Body of pancreas (tissue), 4 donors: Measurements from ENCODE around the gene L3MBTL3. TPM values are rescaled to one million over a fixed set of nuclear protein-coding genes. Genes with fewer than 3 reads are reported as not detected.

Experiments used
- ATAC-seq: fragments of 150-250 bp; one replicate; pipeline ENCODE4 v1.9.1; 2016
- DNase-seq, 4 donors: peaks; one replicate each; pipeline ENCODE4 v3.0.0-alpha.2; 2019
- H3K27ac ChIP-seq, 4 donors: fragments of 200-600 bp; sonication (generic); 1 replicate in 3 of 4; 2 replicates in 1 of 4; pipeline versions ENCODE4 v1.5.1 to v1.6.1; 2016 to 2019; ENCODE audit warnings: mild to moderate bottlenecking in 1 of 4, mixed read lengths in 1 of 4, moderate library complexity in 1 of 4
- H3K27me3 ChIP-seq, 2 donors: fragments of 200-600 bp; sonication (generic); one replicate each; pipeline ENCODE4 v1.6.0; 2016; ENCODE audit warnings: mild to moderate bottlenecking in 1 of 2
- H3K36me3 ChIP-seq, 2 donors: fragments of 200-600 bp; sonication (generic); replicated peaks in 1 of 2; 2 replicates each; pipeline ENCODE4 v1.5.1; 2016; ENCODE audit warnings: low read depth in 2 of 2; ENCODE audit not compliant: insufficient read depth in 1 of 2
- H3K4me1 ChIP-seq: fragments of 200-600 bp; sonication (generic); one replicate; pipeline ENCODE4 v1.6.0; 2016
- H3K4me3 ChIP-seq, 2 donors: fragments of 200-600 bp; sonication (generic); 1 replicate in 1 of 2; 2 replicates in 1 of 2; pipeline ENCODE4 v1.5.1; 2016 to 2019
- H3K9me3 ChIP-seq, 3 donors: fragments of 200-600 bp; sonication (generic); 1 replicate in 2 of 3; 2 replicates in 1 of 3; pipeline ENCODE4 v1.5.1; 2016
- POLR2A ChIP-seq, 3 donors: fragments of 450-650 bp; IDR thresholded peaks; one replicate each; pipeline ENCODE4 v1.6.1; 2016; ENCODE audit warnings: antibody characterized with exemption in 3 of 3, mild to moderate bottlenecking in 2 of 3
- WGBS, 2 donors: methylation state at CpG; one replicate each; pipeline ENCODE4 v1.1.5; 2017; 5-methylcytosine and 5-hydroxymethylcytosine counted together
- intact Hi-C: fragments of 100-400 bp; cut with DNase I; formaldehyde crosslinking; loops from one replicate; pipeline ENCODE4 v1.15.1; 2023
- total RNA-seq, 2 donors: library from RNA; depleted of rRNA; stranded (reverse); fragments of >200 nt; gene quantifications; one replicate each; pipeline ENCODE4 v1.1.0, GENCODE V29; 2016
- TF ChIP-seq, protein P1 (sequence below), 7 experiments: fragments of 450-650 bp in 4 of 7; fragments of 200-600 bp in 3 of 7; sonication (generic) in 3 of 7; IDR thresholded peaks; one replicate each; pipeline ENCODE4 v1.5.1; 2016 to 2019; ENCODE audit warnings: antibody characterized with exemption in 7 of 7

L3MBTL3 gene
- total RNA-seq, 2 donors from 2014 or later, result 3.4 to 12.5 TPM

DNA sequence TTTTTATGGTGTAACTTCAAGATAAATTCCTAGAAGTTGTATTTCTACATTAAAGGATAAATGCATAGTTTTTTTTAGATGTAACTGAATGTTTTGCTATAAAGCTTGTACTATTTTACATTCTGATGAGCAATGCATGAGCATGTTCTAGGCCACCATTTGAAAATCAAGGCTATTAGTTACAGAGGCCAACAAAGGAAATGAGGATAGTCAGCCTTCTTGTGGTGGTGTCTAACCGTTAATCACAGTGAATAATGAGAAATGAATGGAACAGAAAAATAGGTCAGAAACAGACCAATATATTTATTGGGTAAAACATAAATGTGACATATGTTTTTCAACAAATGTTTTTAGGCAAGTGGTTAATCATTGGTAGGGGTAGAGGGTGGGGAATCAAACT is 37.6 kb upstream of the L3MBTL3 start:
- DNase-seq, result no peak
- WGBS, 2 donors, result 79 to 87% methylated on average over 1 of the region's 1 CpG
- no peak for ATAC-seq
- Histone ChIP-seq H3K27ac (no peak overlapping the region), H3K4me1 (no peaks in the 10 kb centered on the region), H3K27me3 (no peaks in the 10 kb centered on the region), H3K4me3 (no peak overlapping the region), H3K36me3 (no peaks in the 10 kb centered on the region), H3K9me3 (peaks cover 0 to 3% (median 0%) of the 10 kb centered on the region in 3 donors)
- intact Hi-C loops, result no loop called here
- TF ChIP-seq, protein P1, sequence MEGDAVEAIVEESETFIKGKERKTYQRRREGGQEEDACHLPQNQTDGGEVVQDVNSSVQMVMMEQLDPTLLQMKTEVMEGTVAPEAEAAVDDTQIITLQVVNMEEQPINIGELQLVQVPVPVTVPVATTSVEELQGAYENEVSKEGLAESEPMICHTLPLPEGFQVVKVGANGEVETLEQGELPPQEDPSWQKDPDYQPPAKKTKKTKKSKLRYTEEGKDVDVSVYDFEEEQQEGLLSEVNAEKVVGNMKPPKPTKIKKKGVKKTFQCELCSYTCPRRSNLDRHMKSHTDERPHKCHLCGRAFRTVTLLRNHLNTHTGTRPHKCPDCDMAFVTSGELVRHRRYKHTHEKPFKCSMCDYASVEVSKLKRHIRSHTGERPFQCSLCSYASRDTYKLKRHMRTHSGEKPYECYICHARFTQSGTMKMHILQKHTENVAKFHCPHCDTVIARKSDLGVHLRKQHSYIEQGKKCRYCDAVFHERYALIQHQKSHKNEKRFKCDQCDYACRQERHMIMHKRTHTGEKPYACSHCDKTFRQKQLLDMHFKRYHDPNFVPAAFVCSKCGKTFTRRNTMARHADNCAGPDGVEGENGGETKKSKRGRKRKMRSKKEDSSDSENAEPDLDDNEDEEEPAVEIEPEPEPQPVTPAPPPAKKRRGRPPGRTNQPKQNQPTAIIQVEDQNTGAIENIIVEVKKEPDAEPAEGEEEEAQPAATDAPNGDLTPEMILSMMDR (IDR thresholded peaks at IDR 0.05), result no peak
- no peak for TF ChIP-seq POLR2A (IDR thresholded peaks at IDR 0.05)

DNA sequence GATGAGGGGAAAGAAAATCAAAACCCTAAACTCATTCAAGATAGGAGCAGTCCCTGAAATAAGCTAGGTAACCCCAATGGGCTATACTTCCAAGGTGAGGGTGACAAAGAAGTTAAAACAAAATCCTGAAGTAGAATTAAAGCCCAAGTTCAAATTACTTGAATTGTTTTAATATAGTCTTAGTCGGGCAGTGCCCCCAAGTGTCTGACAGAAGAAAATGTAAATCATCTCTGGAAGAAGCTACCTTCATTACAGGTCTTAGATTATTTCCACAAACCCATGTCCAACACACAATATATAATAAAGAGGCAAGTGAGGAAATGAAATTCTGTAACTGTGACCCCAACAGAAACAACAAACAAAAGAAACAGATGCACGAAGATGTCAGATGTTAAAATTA is 36.8 kb upstream of the L3MBTL3 start:
- WGBS, 2 donors, result 52 to 67% methylated on average over 2 of the region's 2 CpGs

DNA sequence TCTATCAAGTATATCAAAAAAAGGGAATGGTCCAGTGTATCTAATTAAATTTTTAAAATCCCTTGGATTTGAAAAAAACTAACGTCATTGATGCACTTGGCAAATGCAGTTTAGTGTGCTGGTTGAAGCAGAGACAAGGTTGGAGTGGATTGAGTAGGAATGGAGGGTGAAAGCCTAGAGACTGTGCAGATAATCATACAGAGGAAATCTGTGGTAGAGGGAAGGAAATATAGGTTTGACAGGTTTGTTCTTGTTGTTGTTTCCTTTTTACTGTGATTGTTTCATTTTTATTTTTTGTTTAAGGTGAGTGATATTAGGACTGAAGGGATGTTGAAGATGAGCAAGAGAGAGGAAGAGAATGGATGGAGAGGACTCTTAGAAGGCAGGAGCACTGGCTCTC is 29.0 kb upstream of the L3MBTL3 start:
- H3K27ac ChIP-seq, result no peak overlapping the region
- TF ChIP-seq, protein P1 (IDR thresholded peaks at IDR 0.05), result no peak
- no peak for TF ChIP-seq POLR2A (IDR thresholded peaks at IDR 0.05)
- no peak for DNase-seq
- H3K4me1 ChIP-seq, result no peaks in the 10 kb centered on the region
- no peak for ATAC-seq
- intact Hi-C loops, result no loop called here
- 36 to 48% methylated on average over 1 of the region's 1 CpG for WGBS, 2 donors
- H3K9me3 ChIP-seq, result no peaks in the 10 kb centered on the region
- no peaks in the 10 kb centered on the region for H3K36me3 ChIP-seq
- no peaks in the 10 kb centered on the region for H3K27me3 ChIP-seq
- no peak overlapping the region for H3K4me3 ChIP-seq

More for the DNA sequence above, 36.8 kb upstream of the L3MBTL3 start:
- TF ChIP-seq, protein P1 (IDR thresholded peaks at IDR 0.05), result no peak
- no peak for TF ChIP-seq POLR2A (IDR thresholded peaks at IDR 0.05)
- Histone ChIP-seq H3K4me1 (no peaks in the 10 kb centered on the region), H3K4me3 (no peak overlapping the region), H3K9me3 (peaks cover 0 to 3% (median 0%) of the 10 kb centered on the region in 3 donors), H3K27me3 (no peaks in the 10 kb centered on the region), H3K27ac (no peak overlapping the region), H3K36me3 (no peaks in the 10 kb centered on the region)
- ATAC-seq (no peak), DNase-seq (no peak)
- intact Hi-C loops, result no loop called here

DNA sequence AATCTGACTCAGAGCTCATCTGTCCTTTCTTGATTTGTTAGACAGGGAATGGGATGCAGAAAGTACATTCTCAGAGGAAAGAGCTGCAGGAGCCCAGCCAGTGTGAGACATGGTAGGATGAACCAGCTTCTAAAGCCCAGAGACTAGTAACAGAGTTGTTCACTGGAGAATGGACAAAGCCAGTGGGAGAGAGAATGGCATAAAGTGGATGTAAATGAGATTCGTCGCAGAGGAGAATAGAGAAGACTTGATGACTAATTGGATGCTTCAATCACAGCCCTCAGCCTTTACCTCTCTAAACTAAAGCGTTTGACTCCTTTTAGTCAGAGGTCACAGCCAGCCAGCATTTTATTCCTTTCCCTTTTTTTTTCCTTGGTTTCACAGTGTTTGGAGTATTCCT is 25.5 kb upstream of the L3MBTL3 start:
- no peak for DNase-seq

DNA sequence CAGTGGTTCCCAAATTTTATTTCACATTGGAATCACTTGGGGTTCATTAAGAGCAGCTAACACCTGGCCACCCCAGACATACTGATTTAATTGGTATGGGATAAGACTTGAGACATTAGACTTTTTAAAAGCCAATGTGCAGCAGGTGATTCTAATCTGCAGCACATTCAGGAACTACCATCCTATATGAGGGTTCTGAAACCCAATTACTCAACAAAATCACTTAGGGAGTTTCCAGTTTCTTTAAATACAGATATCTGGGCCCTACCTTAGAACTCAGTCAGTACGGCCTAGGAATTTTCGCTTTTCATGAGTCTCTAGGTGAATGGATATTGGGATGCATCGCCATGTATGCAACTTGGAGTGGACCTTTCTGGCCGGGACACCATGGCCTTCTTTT is 24.0 kb upstream of the L3MBTL3 start:
- H3K27ac ChIP-seq, result no peak overlapping the region
- DNase-seq, result no peak
- intact Hi-C loops, result no loop called here
- no peaks in the 10 kb centered on the region for H3K9me3 ChIP-seq
- TF ChIP-seq, protein P1 (IDR thresholded peaks at IDR 0.05), result no peak
- TF ChIP-seq POLR2A (IDR thresholded peaks at IDR 0.05), result no peak
- no peaks in the 10 kb centered on the region for H3K4me1 ChIP-seq
- WGBS, 2 donors, result 84 to 87% methylated on average over 4 of the region's 4 CpGs
- no peak overlapping the region for H3K4me3 ChIP-seq
- no peaks in the 10 kb centered on the region for H3K27me3 ChIP-seq
- H3K36me3 ChIP-seq, result no peaks in the 10 kb centered on the region
- ATAC-seq, result no peak

More for the DNA sequence above, 25.5 kb upstream of the L3MBTL3 start:
- H3K36me3 ChIP-seq, result no peaks in the 10 kb centered on the region
- H3K4me1 ChIP-seq, result no peaks in the 10 kb centered on the region
- no peak for ATAC-seq
- H3K27ac ChIP-seq, result no peak overlapping the region
- intact Hi-C loops, result no loop called here
- H3K27me3 ChIP-seq, result no peaks in the 10 kb centered on the region
- 64 to 67% methylated on average over 3 of the region's 3 CpGs for WGBS, 2 donors
- TF ChIP-seq, protein P1 (IDR thresholded peaks at IDR 0.05), result no peak
- TF ChIP-seq POLR2A (IDR thresholded peaks at IDR 0.05), result no peak
- H3K9me3 ChIP-seq, result no peaks in the 10 kb centered on the region
- H3K4me3 ChIP-seq, result no peak overlapping the region
